GM18526 (cell line): ENCODE data around the gene TUSC2.

Experiments
- POLR2A ChIP-seq: IDR thresholded peaks from 3 replicates; pipeline ENCODE4 v1.6.1; 2011; ENCODE audit not compliant: insufficient read length; ENCODE audit errors: extremely low read depth

TUSC2 gene

DNA sequence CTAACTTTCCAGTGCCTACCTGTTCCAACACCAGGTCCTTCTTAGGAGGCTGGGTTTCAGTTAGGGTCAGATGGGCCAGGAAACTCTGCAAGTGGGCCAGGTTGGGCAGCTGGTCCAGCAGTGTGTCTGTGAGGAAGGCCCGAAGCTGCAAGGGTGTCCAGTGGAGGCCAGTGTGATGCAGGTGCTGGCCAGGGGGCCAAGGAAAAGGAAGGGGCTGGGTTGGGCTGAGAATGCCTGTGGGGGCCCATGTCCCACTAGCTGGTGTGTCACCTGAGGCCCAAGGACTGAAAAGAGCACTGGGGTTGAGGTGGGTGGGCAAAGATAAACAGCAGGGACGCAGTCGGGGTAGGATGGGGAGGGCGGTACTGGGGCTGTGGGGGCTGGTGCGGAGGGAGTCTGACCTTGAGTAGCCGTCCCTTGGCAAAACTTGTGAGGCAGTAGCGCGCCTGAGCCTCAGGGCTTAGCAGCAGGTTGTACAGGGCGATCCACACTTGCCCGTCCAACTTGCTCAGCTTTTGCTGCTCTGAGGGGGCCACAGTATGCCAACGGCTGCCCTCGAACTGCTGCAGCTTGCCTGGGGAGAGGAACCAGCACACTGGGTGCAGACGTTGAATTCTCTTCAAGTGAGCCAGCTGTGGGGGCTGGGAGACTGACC, 14.1 kb upstream of the TUSC2 start:
- no peak for TF ChIP-seq POLR2A

DNA sequence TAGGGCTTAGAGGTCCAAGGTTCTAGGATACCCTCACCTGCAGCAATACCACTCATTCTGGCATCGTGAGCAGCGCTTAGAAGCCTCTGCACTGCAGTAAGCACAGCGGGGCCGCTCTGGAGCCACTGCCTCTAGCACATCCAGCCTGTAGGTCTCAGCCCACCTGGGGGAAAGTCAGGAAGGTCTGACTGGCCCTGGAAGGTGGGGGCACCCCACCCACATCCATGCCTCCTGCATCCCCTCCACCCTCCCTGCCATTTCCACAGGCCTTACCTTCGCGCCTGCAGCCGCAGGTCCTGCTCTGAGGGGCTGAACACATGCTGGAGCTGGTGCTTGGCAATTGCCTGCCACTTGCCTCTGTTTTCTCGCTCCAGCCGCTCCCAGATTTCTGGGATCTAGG, 13.5 kb upstream of the TUSC2 start:
- no peak for TF ChIP-seq POLR2A

DNA sequence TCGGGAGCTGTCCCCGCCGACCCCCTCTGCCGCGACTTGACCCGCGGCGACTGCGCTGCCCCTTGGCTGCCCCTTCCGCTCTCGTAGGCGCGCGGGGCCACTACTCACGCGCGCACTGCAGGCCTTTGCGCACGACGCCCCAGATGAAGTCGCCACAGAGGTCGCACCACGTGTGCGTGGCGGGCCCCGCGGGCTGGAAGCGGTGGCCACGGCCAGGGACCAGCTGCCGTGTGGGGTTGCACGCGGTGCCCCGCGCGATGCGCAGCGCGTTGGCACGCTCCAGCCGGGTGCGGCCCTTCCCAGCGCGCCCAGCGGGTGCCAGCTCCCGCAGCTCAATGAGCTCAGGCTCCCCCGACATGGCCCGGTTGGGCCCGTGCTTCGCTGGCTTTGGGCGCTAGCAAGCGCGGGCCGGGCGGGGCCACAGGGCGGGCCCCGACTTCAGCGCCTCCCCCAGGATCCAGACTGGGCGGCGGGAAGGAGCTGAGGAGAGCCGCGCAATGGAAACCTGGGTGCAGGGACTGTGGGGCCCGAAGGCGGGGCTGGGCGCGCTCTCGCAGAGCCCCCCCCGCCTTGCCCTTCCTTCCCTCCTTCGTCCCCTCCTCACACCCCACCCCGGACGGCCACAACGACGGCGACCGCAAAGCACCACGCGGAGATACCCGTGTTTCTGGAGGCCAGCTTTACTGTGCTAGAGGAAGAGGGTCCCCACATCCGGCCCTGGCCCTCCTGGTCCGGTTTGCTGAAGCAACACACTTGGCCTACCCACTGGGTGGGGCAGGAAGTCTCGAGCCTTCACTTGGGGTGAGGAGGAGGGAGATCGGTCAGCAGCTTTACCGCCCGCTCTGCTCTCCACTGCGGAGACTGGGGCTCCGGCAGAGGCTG, 12.7 kb upstream of the TUSC2 start, which contains the start of gene RASSF1:
TSS of gene RASSF1 (minus strand) at position 389 of the 882 bp plus-strand sequence. CDS start at position 358, 31 bp downstream.
- peak; percentile 42 for TF ChIP-seq POLR2A

DNA sequence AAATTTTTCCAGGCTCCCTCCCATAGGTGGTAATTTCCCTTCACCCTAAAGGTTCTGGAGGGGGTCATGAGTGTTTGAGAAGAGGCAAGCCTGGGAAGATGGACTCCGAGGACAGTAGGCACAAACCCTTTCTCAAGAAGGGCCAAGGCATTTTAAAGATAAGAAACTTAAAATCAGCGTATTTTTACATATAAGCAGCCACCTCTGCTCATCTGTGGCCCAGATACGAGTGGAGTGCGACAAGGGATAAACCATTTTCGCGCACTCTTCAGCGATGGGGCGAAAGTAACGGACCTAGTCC, 12.1 kb upstream of the TUSC2 start:
- TF ChIP-seq POLR2A: no peak

DNA sequence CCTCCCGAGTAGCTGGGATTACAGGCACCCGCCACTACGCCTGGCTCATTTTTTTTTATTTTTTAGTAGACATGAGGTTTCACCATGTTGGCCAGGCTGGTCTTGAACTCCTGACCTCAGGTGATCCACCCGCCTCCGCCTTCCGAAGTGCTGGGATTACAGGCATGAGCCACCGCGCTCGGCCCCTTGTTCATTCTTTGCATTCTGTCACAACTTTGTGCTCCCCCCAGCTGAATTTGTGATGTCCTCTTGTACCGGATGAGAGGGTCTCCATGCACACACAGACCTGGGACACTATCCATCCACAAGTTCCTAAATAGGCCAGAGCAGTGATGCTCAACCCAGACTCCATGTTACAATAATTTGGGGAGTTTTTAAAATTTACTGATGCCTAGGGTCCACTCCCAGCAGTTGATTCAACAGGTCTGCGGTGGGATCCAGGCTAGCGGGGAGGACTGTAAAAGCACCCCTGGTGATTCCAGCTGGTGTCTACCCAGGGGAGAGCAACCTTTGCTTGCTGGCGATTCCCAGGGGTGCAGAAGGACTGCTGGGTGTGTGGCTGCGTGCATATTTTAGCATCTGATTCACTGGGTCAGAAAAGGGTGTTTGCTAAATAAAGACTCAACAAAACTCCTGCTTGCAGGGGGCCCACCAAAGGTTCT, 11.6 kb upstream of the TUSC2 start:
- TF ChIP-seq POLR2A: no peak

DNA sequence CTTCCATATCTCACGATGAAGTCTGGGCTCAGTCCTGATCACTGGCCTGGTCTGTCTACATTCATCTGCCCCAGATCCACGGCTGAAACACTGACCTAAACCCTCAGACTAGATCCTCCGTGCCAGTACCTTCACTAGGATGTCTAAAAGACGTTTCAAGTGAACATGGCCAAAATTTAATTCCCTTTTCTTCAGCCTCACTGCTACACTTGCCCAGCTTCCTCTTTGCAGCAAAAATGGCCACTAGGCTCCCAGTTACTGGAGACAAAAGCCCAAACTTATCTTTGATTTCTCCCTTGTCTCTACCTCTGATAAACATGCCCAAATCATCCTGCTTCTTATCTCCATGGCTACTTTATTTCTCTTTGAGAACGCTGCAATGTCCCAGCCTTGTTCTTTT, 10.9 kb upstream of the TUSC2 start:
- TF ChIP-seq POLR2A: no peak

DNA sequence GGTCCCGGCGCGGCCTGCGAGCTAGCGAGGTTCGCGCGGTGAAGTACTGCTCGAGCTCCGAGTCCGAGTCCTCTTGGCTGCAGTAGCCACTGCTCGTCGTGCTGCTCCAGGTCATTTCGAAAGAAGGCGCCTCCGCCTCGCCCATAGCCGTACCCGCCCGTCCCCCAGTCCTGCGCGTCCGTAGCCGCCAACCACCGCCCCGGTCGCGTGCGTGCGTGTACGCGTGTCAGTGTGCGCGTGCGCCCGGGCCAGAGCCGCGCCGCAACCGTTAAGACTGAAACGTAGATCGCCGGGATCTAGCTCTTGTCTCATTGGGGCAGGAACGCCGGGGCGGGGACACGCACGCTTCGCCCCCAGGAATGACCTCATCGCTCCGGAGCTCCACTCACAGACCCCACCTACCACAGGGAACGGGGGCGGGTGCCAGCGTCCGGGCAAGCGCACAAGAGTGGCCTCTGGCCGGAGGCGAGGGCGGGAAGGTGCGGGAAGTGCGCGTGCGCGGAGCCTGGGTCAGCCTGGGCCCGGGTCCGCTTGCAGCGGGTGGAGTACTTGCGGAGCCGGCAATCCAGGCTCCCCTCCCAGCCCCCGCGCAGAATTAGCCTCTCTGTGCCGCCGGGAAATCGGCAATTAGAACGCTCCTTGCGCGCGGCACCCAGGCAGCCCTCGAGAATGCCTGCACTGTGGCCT, 9.3 kb upstream of the TUSC2 start:
- TF ChIP-seq POLR2A: peak; percentile 77

DNA sequence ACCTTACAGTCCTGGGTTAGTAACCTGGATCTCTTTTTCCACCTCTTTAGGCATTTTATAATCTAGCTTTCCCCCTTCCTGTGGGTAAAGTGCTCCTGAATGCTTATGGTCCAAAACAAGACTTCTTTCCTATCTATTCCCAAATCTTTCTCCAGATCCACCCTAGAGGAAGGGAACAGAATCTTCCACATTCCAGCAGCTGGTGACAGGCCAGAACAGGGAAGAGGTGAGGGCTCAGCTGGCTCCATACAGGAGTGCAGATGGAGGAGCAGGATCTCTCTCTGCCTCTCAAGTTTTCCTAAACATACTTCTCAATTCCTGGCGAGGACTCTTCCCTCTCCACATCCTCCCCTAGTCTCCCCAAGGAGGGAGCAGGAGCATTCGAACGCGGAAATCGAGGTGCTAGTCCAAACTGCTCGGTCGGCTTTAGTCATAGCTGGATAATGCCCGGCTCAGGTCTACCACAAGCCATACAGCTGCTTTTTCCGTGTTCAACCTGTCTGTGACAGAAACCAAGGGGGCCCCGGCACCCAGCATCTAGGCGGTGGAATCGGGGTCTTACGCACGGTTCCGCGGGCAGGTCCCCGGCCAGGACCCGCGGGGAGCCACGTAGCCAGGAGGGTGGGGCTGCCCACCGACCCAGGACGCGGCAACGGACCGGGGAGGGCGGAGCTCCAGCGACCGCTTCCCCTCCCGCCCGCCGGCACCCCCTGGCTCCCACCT, 8.6 kb upstream of the TUSC2 start:
- TF ChIP-seq POLR2A: no peak

DNA sequence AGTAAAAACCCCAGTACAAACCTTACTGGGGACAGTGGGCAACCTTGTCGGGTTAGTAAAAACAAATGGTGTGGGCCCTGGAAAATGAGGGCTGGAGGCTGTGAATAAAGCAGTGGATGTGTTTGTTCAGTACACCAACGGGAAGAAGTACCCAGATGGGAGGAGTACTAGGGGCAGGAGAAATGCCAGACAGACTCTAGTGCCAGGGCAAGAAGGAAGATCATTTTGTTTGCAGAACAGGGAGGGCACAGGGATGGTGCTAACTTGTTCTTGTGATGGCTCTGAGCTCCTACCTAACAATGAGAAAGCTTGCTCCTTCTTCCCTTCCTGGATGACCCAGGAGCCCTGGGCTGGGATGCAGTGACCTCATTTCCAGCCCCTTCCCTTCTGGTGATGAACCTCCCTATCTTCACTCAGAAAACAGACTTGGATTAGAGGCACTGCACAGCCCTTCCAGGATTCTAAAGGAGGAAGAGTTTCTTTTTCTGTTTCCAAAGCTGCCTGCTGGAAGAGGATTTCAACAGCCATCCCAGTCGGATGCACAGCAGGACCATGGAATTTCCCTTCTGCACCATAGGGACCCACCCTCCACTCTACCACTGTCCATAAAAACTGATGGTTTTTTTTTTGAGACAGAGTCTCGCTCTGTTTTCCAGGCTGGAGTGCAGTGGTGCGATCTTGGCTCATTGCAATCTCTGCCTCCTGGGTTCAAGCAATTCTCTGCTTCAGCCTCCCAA, 6.5 kb upstream of the TUSC2 start:
- no peak for TF ChIP-seq POLR2A

DNA sequence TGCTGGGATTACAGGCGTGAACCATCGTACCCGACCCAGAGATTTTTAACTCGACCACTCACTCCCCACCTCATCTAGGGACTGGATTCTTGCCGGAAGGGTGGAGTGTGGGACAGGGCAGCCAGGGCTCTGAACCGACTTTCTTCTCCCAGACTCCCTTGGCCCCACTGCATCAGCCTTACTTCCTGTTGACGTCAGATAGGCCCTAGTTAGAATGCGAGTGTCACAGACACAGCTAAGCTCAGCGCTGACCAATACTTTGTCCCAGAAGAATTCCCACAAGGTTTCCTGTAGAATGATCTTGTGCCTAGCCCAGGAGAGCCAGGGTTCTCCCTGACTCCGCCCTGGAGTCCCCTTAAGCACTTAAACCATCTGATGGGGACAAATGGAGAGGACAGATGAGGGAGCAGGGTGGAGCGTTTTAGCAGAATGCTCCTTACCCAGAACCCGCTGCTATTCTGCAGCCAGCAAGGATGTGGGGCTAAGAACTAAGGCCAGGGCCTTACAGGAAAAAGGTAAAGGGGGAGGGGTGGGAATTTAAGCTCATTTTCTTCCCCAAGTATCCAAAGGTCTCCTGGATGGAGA, 5.8 kb upstream of the TUSC2 start:
- TF ChIP-seq POLR2A: no peak

DNA sequence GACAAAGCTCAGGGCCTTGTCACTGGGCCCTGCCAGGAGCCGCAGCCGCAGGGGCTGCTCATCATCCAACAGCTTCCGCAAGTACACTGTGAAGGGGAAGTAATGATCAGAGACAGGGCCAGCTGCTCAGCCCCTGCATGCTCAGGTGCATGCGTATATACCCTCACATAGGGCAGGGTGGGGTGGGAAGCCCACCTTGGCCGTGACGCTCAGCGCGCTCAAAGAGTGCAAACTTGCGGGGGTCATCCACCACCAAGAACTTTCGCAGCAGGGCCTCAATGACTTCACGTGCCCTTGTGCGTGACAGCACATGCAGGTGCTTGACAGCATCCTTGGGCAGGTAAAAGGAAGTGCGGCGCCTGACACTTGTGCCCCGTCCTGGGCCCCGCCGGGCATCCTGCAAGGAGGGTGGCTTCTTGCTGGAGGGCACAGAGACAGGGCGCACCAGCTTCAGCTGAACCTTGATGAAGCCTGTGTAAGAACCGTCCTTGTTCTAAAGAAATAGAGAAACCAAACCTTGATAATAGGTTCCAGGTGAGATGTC, 3.4 kb upstream of the TUSC2 start:
- no peak for TF ChIP-seq POLR2A

DNA sequence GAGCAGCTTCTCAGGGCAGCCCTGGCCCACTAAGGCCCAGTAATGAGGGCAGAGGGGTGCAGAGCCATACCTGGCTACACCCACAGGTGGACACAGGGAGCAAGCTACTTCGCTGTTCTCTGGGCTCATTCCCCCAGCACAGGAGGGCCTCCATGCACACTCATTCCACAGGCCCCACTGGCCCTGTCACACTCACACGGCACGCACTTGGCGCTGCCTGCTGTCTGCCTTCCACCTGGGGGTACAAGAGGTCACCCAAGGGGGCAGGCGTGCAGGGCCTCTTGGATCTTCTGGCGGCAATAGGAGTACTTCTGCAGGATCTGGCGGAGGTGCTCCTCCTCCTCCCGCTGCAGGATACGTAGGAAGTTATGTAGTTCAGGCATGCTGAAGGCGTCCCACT, 2.3 kb upstream of the TUSC2 start:
- TF ChIP-seq POLR2A: no peak

DNA sequence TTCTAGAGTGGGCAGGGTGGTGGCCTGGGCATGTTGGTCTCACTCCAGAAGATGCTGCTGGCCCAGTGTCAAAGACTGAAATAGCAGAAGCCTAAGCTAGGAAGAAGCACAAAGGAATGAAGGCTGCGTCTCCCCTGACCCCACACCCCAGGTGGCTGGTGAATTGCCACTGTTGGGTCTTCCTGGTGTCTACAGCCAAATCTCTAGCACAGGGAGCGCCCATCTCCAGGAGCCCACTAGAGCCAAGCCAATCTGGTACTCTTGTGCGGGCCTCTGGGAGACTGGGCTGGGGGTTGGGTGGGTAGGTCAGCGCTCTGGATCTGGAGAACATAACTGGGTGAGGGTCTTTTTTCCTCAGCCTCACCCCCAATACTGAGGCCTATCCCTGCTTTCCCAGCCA, 894 bp downstream of the TUSC2 start:
- TF ChIP-seq POLR2A: no peak

DNA sequence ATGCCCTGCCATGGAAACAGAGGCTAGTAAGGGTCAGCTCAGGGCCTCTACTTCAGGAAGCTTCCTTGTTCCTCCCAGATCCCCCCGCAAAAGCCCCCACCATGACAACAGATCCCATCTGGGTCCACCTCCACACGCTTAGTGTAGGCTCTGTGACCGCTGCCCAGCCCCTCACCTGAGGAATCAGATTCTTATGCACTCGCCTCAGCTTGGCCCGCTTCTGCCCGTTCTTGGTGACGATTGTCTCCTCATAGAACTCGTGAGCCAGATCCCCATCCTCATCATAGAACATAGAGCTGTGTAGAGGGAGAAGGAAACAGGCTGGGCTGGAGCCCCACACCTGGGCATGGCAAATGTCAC, 1.9 kb downstream of the TUSC2 start:
- TF ChIP-seq POLR2A: no peak
